ENCODE results near the gene CCDC33.
A peak's percentile ranks its signal among the peaks of the same experiment; 100 is the strongest.

Gene CCDC33

GRCh38 chr15:74297887-74298286, 61.8 kb downstream of the CCDC33 start:
- H3K4me3 ChIP-seq (ENCODE audit: control insufficient read depth, low read depth, low read length) = no peak overlapping the region
- TF ChIP-seq, protein P1, sequence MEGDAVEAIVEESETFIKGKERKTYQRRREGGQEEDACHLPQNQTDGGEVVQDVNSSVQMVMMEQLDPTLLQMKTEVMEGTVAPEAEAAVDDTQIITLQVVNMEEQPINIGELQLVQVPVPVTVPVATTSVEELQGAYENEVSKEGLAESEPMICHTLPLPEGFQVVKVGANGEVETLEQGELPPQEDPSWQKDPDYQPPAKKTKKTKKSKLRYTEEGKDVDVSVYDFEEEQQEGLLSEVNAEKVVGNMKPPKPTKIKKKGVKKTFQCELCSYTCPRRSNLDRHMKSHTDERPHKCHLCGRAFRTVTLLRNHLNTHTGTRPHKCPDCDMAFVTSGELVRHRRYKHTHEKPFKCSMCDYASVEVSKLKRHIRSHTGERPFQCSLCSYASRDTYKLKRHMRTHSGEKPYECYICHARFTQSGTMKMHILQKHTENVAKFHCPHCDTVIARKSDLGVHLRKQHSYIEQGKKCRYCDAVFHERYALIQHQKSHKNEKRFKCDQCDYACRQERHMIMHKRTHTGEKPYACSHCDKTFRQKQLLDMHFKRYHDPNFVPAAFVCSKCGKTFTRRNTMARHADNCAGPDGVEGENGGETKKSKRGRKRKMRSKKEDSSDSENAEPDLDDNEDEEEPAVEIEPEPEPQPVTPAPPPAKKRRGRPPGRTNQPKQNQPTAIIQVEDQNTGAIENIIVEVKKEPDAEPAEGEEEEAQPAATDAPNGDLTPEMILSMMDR (conservative IDR thresholded peaks at IDR 0.05; ENCODE audit: control insufficient read depth, insufficient read depth, low read depth, low read length) = no peak
- DNase-seq (ENCODE audit: low read depth) = no peak

- DNase-seq (ENCODE audit: low read depth) = no peak
- no peak overlapping the region for H3K4me3 ChIP-seq (ENCODE audit: control insufficient read depth, low read depth, low read length)
- TF ChIP-seq, protein P1 (conservative IDR thresholded peaks at IDR 0.05; ENCODE audit: control insufficient read depth, insufficient read depth, low read depth, low read length) = no peak
Observed at GRCh38 chr15:74300057-74300795, 64.1 kb downstream of the CCDC33 start.

- TF ChIP-seq, protein P1 (conservative IDR thresholded peaks at IDR 0.05; ENCODE audit: control insufficient read depth, insufficient read depth, low read depth, low read length) = no peak
- H3K4me3 ChIP-seq (ENCODE audit: control insufficient read depth, low read depth, low read length) = no peak overlapping the region
- no peak for DNase-seq (ENCODE audit: low read depth)
Observed at GRCh38 chr15:74301583-74302361, 65.6 kb downstream of the CCDC33 start.

- TF ChIP-seq, protein P1 (conservative IDR thresholded peaks at IDR 0.05; ENCODE audit: control insufficient read depth, insufficient read depth, low read depth, low read length) = peak; percentile 53
- H3K4me3 ChIP-seq (ENCODE audit: control insufficient read depth, low read depth, low read length) = no peak overlapping the region
- no peak for DNase-seq (ENCODE audit: low read depth)
Observed at GRCh38 chr15:74302821-74303359, 66.8 kb downstream of the CCDC33 start.

- TF ChIP-seq, protein P1 (conservative IDR thresholded peaks at IDR 0.05; ENCODE audit: control insufficient read depth, insufficient read depth, low read depth, low read length) = no peak
Observed at GRCh38 chr15:74303741-74304309, 67.7 kb downstream of the CCDC33 start.

DNA sequence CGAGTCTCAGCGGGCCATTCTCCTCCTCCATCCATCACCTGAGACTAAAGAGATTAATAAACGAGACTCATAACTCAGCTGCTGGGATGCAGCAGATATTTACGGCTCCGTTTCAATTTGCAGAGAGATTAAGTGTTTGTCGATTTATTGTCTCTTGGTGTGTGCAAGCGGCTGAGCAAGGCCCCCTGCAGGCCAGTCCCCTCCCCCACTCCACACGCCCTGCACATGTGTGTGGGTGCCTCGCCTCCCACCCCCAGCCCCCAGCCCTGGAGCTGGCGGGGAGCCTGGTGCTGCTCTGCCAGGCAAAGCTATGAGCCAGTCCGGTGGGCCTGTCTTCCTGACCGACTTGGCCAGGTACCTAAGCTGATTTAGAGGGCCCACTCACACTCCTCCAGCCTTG, 68.3 kb downstream of the CCDC33 start:
- H3K4me3 ChIP-seq (ENCODE audit: control insufficient read depth, low read depth, low read length) = no peak overlapping the region
- no peak for DNase-seq (ENCODE audit: low read depth)
- TF ChIP-seq, protein P1 (conservative IDR thresholded peaks at IDR 0.05; ENCODE audit: control insufficient read depth, insufficient read depth, low read depth, low read length) = no peak

More at GRCh38 chr15:74303741-74304309, 67.7 kb downstream of the CCDC33 start:
- DNase-seq (ENCODE audit: low read depth) = no peak
- no peak overlapping the region for H3K4me3 ChIP-seq (ENCODE audit: control insufficient read depth, low read depth, low read length)
